Activated CD4-positive, alpha-beta T cell treated with anti-CD3 and anti-CD28 coated beads, Interleukin-2, amount 50 U/mL, for 24 hours (primary cell): Measurements from ENCODE around the gene STK39.
"Not testable (repeated sequence)": the region's sequence is repeated elsewhere in the genome, so short reads cannot be mapped to it uniquely, and the experiment has no call there.

Source experiments
- DNase-seq, 2 donors: peaks; one replicate each; pipeline ENCODE4 v3.0.0-alpha.2; 2020; ENCODE audit warnings: low read depth in 1 of 2, low spot score in 1 of 2

Gene STK39

GRCh38 chr2:168247341-168248261 is at the start of gene STK39:
STK39 (minus strand) TSS chr2:168247595; CDS start chr2:168247435, 160 bp downstream.
- peak; percentile 53 to 56 for DNase-seq

DNA sequence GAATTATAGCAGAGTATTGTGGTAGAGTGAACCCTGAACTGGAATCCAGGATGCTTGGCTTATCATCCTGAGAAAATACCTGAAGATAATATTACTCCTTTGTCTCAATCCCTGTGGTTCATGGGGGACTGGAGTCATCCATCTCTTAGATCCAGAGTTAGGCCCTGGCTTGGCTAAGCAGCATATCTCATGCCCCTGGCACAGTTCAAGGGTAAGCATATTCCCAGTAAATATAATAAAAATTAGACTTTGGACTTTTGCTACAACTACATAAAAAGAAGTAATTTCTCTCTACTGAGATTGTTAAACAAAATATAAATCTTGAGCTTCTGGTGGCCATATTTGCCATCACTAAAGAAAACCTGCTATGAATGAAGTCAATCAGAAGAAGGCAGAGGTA is 47.7 kb upstream of the STK39 start:
- no peak for DNase-seq

GRCh38 chr2:168294409-168294808 is 47.0 kb upstream of the STK39 start:
- no peak for DNase-seq

- DNase-seq = no peak
These were observed 46.4 kb upstream of the STK39 start for GRCh38 chr2:168293766-168294165.

- no peak for DNase-seq
These were observed 43.0 kb upstream of the STK39 start for GRCh38 chr2:168290391-168290790.

GRCh38 chr2:168289880-168290279 is 42.5 kb upstream of the STK39 start:
- no peak for DNase-seq

GRCh38 chr2:168286535-168286934 is 39.1 kb upstream of the STK39 start:
- no peak for DNase-seq

DNA sequence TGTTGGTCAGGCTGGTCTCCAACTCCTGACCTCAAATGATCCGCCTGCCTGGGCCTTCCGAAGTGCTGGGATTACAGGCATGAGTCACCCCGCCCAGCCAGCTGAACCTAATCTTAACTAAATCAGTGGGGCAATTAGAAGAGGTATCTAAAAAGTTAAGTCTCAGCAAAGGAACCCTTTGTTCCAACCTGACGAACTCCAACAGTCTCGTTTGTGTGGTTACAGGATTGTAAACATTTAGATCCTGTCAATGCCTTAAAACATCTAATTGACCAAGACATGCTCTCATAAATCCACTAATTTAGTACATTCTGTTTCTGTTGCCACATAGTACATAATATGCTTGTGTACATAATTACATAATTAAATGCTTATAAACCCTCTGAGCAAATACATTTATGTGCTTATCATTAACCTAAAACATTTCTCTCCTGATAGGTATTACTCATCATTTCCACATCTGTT is 31.1 kb upstream of the STK39 start:
- no peak for DNase-seq

GRCh38 chr2:168277276-168277675 is 29.9 kb upstream of the STK39 start:
- DNase-seq = no peak

GRCh38 chr2:168272225-168272624 is 24.8 kb upstream of the STK39 start:
- no peak for DNase-seq

DNA sequence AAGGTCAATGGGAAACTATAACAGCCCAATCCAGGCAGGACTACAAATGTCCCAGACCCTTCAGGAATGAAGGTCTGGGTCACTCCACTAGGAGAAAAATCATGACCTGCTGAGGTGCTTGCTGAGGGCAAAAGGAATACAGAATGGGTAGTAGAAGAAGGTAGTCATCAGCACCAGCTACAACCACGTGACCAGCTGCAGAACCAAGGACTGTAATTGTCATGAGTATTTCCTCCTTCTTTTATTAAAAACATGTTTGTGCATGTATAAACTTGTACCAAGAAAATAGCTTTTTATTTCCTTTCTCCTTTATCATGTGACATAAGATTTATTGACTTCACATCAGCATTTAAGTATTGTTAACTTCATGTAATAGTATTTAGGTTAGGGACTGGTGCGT is 15.5 kb upstream of the STK39 start:
- DNase-seq = not testable (repeated sequence)

- DNase-seq = no peak
These were observed 9.1 kb upstream of the STK39 start for GRCh38 chr2:168256448-168256847.

GRCh38 chr2:168255866-168256265 is 8.5 kb upstream of the STK39 start:
- DNase-seq = no peak

- no peak for DNase-seq
These were observed 7.7 kb upstream of the STK39 start for GRCh38 chr2:168255103-168255502.

- no peak for DNase-seq
These were observed 7.0 kb upstream of the STK39 start for GRCh38 chr2:168254158-168254935.

DNA sequence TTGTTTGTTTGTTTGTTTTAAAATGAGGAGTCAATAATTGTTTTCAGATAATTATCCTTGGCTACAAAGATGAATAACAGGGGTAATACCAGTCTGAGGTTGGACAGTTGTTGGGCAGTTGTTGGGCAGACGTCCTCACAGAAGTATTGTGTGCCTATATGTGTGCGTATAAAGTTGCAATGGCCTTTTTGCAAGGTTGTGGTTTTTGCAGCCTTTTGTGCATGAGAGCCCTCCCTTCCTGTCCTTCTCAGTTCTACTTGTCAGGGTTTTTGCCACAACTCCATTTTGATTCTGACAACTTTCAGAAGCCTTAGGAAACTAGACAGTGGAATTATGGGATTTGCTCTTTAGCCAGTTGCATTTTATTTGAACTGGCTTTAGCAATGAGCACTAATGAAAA is 6.0 kb upstream of the STK39 start:
- no peak for DNase-seq

DNA sequence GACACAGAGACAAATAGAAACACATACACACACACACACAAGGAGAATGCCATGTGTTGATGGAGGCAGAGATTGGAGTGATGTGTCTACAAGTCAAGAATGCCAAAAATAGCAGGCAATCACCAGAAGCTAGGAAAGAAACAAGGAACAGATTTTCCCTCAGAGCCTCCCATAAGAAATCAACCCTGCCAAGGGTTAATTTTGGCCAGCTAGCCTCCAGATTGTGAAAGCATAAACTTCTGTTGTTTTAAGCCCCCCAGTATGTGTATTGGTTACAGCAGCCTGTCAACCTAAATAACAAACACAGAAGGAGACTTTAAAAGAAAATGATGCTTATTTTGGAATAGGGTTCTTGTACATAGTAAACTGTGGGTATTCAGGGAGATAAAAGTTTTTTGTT is 5.6 kb upstream of the STK39 start:
- no peak for DNase-seq

DNA sequence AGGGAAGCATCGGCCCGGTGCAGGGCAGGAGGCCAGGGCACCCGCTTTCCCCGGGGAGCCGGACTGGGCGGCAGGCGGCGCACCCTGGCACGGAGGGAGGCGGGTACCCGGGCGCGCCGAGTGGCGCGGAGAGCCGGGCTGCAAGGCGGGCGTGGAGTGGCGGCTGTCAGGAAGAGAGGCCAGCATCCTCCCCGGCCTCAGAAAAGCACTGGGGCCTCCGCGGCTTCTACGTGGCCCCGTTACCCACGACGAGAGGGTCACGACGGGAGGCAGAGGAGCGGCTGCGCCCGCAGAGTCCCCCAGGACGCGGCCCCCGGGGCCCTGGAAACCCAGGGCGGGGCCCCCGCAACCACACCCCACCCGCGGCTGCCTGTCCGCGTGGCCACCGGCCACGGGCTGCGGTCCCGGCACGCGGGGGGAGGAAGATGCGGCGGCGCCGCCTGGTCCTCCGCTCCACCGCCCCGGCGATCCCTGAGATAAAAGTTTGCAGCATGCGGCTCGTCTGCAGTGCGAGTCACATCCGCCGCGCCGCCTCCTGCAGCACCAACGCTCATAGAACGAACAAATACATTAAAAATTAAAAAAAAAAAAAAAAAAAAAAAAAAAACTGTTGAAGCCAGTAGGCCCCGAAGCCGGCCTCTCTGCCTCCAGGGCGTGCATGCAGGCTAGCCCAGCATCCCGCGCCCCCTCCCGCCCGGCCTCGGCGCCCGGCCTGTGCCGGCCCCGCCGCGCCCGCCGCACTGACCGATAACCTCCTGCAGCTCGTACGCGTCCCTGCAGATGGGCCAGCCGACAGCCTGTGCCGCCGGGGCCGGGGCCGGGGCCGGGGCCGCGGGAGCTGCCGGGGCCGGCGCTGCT is 683 bp downstream of the STK39 start:
- peak; percentile 45 to 61 for DNase-seq

DNA sequence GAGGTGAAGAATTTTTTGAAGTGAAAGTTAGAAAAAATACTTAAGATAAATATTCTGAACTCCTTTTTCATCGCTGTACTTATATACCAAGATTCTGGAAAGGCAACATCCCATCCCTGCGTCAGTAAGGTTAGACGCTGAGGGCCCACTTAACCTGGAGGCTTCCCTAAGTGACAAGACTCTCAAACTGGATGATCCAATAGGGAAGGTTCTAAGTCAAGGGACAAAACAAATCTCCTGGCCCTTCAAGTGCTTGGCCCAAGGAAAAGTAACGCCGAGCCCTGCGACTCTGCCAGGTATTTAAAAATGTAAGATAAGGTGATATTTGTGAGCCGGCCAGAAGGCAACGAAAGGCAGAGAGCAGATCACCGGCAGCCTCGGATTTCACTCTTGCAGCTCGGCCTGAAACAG is 1.3 kb downstream of the STK39 start:
- no peak for DNase-seq

DNA sequence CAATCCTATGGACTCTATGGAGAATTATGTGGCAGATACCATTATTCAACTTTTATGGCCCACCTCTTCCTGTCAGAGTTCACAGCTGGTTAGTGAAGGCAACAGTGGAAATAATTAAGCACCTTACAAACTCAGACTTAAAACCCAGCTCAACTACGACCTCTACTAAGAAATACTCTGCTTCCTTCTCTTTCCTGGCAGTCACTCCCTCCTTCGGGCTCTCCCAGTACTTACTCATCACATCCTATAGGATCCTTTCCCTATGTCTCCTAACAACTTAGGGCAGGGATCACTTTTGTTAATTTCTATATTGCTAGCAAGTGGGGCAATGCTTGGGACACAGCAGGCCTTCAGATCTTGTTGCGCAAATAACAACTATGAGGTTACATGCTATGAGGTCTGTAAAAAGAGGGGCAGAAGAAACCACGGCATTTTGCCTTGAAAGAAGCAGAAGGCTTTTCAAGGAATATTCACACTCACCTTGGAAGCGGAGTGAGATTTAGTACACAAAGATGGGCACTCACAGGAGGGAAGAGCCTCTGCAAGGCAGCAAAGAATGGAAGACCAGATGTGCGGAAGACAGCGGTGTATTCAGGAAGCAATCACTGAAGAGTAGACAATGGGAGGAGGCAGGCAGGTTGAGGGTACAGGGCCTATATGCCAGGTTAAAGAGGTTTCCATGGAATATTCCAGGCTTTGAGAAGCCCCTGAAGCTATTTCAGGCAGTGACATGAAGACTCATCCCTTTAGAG is 2.1 kb downstream of the STK39 start:
- no peak for DNase-seq
